HL-60 (cell line): ENCODE results near the gene ANKRD61.

Source experiments
- DNase-seq, 2 experiments: peaks; one replicate each; pipeline ENCODE4 v3.0.0-alpha.2; 2010 to 2020; ENCODE audit warnings: low read depth in 1 of 2, low spot score in 1 of 2
- H3K27ac ChIP-seq: fragments of 250-450 bp; sonication (Bioruptor Pico); replicated peaks from 2 replicates; pipeline ENCODE4 v1.5.1; 2020; ENCODE audit warnings: mild to moderate bottlenecking, moderate library complexity
- H3K27me3 ChIP-seq: fragments of 250-450 bp; sonication (Bioruptor Pico); 2 replicates; pipeline ENCODE4 v1.5.1; 2021; ENCODE audit warnings: mild to moderate bottlenecking, moderate library complexity; ENCODE audit not compliant: insufficient read depth, poor library complexity, severe bottlenecking
- H3K4me3 ChIP-seq: replicated peaks from 2 replicates; pipeline ENCODE4 v1.5.1; 2011; ENCODE audit warnings: mild to moderate bottlenecking, control low read depth, low read length; ENCODE audit not compliant: insufficient read depth
- GABPA ChIP-seq: IDR thresholded peaks from 2 replicates; pipeline ENCODE4 v1.6.1; 2012; ENCODE audit warnings: low read depth
- POLR2AphosphoS5 ChIP-seq: IDR thresholded peaks from 2 replicates; pipeline ENCODE4 v1.6.1; 2012; ENCODE audit warnings: low read depth
- SPI1 ChIP-seq: IDR thresholded peaks from 2 replicates; pipeline ENCODE4 v1.6.1; 2012; ENCODE audit warnings: low read depth, mild to moderate bottlenecking, borderline replicate concordance
- TF ChIP-seq, protein P1 (sequence below): IDR thresholded peaks from one replicate; pipeline ENCODE4 v1.5.1; 2011; ENCODE audit warnings: low read length, control low read depth, inconsistent platforms; ENCODE audit not compliant: insufficient read depth
- TF ChIP-seq, protein P2 (sequence below): IDR thresholded peaks from 2 replicates; pipeline ENCODE4 v1.6.1; 2012; ENCODE audit warnings: low read depth; ENCODE audit not compliant: insufficient replicate concordance

ANKRD61 gene

DNA sequence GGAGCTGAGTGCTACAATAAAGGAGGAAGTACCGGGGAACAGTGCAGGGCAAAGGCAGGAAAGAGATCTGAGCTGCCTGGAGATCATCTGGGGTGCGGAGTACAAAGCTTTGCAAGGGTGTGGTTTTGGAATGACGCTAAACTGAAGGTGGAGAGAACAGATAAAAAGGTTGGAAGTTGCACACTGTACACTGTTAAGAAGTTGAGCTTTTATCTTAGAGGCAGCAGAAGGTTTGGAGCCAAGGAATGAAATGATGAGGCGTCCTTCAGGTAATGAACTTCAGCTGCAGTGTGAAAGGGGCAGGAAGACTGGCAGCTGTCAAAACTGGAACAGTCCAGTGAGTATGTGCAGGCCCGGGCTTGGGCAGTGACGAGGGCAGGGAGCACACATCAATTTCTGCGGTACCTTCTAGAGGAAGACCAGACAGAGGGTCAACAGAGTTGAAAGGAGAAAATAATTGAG lies 7.2 kb upstream of the ANKRD61 start:
- Histone ChIP-seq H3K27me3 (no peaks in the 10 kb centered on the region), H3K4me3 (no peak overlapping the region), H3K27ac (no peak overlapping the region)
- DNase-seq: peak in 1 of 2 experiments; percentile 25
- TF ChIP-seq, protein P1, sequence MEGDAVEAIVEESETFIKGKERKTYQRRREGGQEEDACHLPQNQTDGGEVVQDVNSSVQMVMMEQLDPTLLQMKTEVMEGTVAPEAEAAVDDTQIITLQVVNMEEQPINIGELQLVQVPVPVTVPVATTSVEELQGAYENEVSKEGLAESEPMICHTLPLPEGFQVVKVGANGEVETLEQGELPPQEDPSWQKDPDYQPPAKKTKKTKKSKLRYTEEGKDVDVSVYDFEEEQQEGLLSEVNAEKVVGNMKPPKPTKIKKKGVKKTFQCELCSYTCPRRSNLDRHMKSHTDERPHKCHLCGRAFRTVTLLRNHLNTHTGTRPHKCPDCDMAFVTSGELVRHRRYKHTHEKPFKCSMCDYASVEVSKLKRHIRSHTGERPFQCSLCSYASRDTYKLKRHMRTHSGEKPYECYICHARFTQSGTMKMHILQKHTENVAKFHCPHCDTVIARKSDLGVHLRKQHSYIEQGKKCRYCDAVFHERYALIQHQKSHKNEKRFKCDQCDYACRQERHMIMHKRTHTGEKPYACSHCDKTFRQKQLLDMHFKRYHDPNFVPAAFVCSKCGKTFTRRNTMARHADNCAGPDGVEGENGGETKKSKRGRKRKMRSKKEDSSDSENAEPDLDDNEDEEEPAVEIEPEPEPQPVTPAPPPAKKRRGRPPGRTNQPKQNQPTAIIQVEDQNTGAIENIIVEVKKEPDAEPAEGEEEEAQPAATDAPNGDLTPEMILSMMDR: no peak
- TF ChIP-seq SPI1 (no peak), GABPA (no peak), POLR2AphosphoS5 (no peak; the same call in 1 of the 2 replicates)
- TF ChIP-seq, protein P2, sequence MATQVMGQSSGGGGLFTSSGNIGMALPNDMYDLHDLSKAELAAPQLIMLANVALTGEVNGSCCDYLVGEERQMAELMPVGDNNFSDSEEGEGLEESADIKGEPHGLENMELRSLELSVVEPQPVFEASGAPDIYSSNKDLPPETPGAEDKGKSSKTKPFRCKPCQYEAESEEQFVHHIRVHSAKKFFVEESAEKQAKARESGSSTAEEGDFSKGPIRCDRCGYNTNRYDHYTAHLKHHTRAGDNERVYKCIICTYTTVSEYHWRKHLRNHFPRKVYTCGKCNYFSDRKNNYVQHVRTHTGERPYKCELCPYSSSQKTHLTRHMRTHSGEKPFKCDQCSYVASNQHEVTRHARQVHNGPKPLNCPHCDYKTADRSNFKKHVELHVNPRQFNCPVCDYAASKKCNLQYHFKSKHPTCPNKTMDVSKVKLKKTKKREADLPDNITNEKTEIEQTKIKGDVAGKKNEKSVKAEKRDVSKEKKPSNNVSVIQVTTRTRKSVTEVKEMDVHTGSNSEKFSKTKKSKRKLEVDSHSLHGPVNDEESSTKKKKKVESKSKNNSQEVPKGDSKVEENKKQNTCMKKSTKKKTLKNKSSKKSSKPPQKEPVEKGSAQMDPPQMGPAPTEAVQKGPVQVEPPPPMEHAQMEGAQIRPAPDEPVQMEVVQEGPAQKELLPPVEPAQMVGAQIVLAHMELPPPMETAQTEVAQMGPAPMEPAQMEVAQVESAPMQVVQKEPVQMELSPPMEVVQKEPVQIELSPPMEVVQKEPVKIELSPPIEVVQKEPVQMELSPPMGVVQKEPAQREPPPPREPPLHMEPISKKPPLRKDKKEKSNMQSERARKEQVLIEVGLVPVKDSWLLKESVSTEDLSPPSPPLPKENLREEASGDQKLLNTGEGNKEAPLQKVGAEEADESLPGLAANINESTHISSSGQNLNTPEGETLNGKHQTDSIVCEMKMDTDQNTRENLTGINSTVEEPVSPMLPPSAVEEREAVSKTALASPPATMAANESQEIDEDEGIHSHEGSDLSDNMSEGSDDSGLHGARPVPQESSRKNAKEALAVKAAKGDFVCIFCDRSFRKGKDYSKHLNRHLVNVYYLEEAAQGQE: no peak

DNA sequence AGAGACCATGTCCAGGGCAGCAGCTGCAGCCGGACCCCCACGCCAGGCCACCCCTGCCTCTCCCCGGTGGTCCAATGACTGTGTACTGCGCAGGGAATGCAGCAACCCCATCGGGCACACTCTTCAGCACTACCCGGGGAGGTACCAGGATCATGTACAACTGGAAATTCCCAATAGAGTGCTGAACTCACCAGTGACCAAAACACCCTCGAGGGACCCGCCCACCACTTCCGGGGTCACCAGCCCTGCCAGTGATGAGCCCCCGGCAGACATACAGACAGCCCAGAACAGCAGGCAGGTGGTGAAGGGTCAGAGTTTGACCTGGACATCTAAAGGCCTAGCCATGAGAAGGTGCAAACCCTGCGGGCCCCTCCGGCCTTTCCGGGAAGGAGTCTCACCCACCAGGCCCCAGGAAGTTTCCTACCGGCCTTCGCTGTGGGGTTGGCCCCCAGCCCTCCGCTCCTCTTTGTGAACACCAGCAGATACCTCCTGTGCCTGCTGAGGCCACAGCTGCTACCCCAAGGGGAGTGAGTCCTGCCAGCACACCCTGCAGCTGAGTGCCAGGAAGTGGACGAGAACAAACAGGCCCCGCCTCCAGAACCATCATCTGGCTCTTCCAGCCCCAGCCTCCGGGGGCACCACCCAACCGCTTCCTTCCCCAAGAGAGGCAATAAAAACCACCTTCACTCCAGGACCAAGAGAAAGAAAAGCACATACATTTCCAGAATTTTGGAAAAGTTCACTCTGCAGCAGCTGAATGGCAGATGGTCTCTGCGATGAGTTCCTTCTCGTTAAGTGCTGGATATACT lies 5.0 kb upstream of the ANKRD61 start:
- Histone ChIP-seq H3K27ac (peak overlapping the region; percentile 69), H3K4me3 (no peak overlapping the region), H3K27me3 (no peaks in the 10 kb centered on the region)
- DNase-seq: peak in 1 of 2 experiments; percentile 65
- 0 out of 2 replicates have a peak, but pooled peaks have one; percentile 30 for TF ChIP-seq POLR2AphosphoS5
- TF ChIP-seq SPI1: no peak

DNA sequence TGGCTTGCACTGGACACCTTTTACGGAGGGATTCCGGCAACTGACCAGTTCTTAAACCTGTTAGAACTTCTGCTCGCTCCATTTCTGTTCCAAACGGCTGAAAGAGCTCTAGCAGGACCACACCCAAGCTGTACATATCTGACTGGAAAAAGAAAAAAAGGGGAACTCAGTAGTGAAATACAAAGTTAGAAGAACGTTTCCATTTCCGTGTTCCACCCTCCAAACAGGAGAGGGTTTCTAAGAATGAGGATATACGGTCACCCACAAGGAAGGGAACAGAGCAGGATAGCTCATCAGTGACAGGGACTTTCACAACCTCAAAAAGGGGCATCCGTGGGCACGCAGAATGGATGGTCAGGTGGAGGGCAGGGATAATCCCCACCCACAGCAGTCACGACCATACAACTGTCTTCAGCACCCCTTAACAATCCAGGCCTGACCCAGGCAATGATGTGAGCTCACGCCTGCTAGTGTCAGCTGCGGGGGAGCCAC lies 4.3 kb upstream of the ANKRD61 start:
- no peaks in the 10 kb centered on the region for H3K27me3 ChIP-seq
- no peak overlapping the region for H3K4me3 ChIP-seq
- H3K27ac ChIP-seq: peak overlapping the region; percentile 69
- peak in 1 of 2 experiments; percentile 49 for DNase-seq
- TF ChIP-seq SPI1 (peak; percentile 95), GABPA (no peak)

DNA sequence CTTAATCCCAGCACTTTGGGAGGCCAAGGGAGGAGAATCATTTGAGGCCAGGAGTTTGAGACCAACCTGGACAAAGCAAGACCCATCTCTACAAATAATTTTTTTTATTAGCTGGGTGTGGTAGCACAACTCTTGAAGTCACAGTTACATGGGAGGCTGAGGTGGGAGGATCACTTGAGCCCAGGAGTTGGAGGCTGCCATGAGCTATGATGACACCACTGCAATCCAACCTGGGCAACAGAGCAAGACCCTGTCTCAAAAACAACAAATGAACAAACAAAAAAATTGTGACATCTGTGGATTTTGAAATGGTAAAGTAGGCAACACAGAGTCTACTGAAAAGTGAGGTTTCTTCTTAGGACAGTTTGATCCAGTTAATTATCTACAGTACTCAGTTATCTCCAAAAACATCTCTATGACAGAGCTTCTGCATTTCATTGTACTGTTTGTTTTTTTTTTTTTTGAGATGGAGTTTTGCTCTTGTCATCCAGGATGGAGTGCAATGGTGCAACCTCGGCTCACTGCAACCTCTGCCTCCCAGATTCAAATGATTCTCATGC lies 3.3 kb upstream of the ANKRD61 start:
- H3K27me3 ChIP-seq: no peaks in the 10 kb centered on the region
- DNase-seq: no peak
- H3K27ac ChIP-seq: no peak overlapping the region; the same call in 1 of the 2 replicates
- H3K4me3 ChIP-seq: no peak overlapping the region
- TF ChIP-seq, protein P1: no peak

DNA sequence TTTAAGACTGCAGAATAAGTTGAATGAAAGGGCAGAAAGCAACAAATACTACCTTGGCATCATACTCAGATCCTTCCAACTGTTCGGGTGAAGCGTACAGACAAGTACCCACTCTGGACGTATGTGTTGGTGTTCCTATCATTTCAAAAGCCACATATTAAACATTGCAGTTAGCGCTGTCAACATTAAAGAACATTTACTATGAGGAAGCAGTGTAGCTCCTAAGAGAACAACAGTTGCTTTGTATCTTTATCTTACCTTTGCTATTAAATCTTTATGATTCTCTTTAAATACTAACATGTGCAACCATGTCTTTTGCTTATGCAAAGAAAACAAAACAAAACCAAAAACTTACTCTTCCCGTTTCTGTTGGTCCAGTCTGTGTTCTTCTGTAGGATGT lies 2.6 kb upstream of the ANKRD61 start:
- no peak for DNase-seq
- Histone ChIP-seq H3K27ac (no peak overlapping the region), H3K27me3 (no peaks in the 10 kb centered on the region), H3K4me3 (no peak overlapping the region)
- TF ChIP-seq, protein P2: no peak
- no peak for TF ChIP-seq GABPA
- TF ChIP-seq SPI1: no peak
- no peak for TF ChIP-seq POLR2AphosphoS5
- TF ChIP-seq, protein P1: no peak
